ENCODE results near the gene SOCS3.
A peak's percentile ranks its signal among the peaks of the same experiment; 100 is the strongest.

SOCS3 gene

GRCh38 chr17:78357672-78358537, 2.0 kb downstream of the SOCS3 start:
- H3K36me3 Mint-ChIP-seq (ENCODE audit: low read depth) = peaks cover 46% of the 10 kb centered on the region
- intact Hi-C loops (cut with micrococcal nuclease) = no loop called here
- H3K4me3 Mint-ChIP-seq = peak overlapping the region; percentile 87
- peak overlapping the region; percentile 94 for H3K27ac Mint-ChIP-seq
- peaks cover 7% of the 10 kb centered on the region for H3K27me3 Mint-ChIP-seq
- H3K4me1 Mint-ChIP-seq (ENCODE audit: low read depth) = peaks cover 66% of the 10 kb centered on the region
- no peaks in the 10 kb centered on the region for H3K9me3 Mint-ChIP-seq

- peaks cover 3% of the 10 kb centered on the region for H3K27me3 Mint-ChIP-seq
- H3K36me3 Mint-ChIP-seq (ENCODE audit: low read depth) = peaks cover 46% of the 10 kb centered on the region
- H3K4me1 Mint-ChIP-seq (ENCODE audit: low read depth) = peaks cover 70% of the 10 kb centered on the region
- H3K9me3 Mint-ChIP-seq = no peaks in the 10 kb centered on the region
- intact Hi-C loops (cut with micrococcal nuclease) = no loop called here
- H3K4me3 Mint-ChIP-seq = peak overlapping the region; percentile 87
- H3K27ac Mint-ChIP-seq = peak overlapping the region; percentile 94
These were observed 2.7 kb downstream of the SOCS3 start for GRCh38 chr17:78357177-78357586.

GRCh38 chr17:78356101-78356713, 3.7 kb downstream of the SOCS3 start:
- peak overlapping the region; percentile 20 for H3K4me3 Mint-ChIP-seq
- peaks cover 80% of the 10 kb centered on the region for H3K4me1 Mint-ChIP-seq (ENCODE audit: low read depth)
- peaks cover 46% of the 10 kb centered on the region for H3K36me3 Mint-ChIP-seq (ENCODE audit: low read depth)
- H3K9me3 Mint-ChIP-seq = no peaks in the 10 kb centered on the region
- H3K27me3 Mint-ChIP-seq = peaks cover 3% of the 10 kb centered on the region
- intact Hi-C loops (cut with micrococcal nuclease) = no loop called here
- H3K27ac Mint-ChIP-seq = peak overlapping the region; percentile 94

GRCh38 chr17:78355701-78356100, 4.2 kb downstream of the SOCS3 start:
- intact Hi-C loops (cut with micrococcal nuclease) = loop anchor here (2.0 kb wide), 1 partner anchor 19 kb away; no protein-coding TSS in a partner anchor
- peak overlapping the region; percentile 94 for H3K27ac Mint-ChIP-seq
- H3K4me3 Mint-ChIP-seq = peak overlapping the region; percentile 20
- H3K27me3 Mint-ChIP-seq = no peaks in the 10 kb centered on the region
- peaks cover 81% of the 10 kb centered on the region for H3K4me1 Mint-ChIP-seq (ENCODE audit: low read depth)
- no peaks in the 10 kb centered on the region for H3K9me3 Mint-ChIP-seq
- peaks cover 46% of the 10 kb centered on the region for H3K36me3 Mint-ChIP-seq (ENCODE audit: low read depth)

GRCh38 chr17:78355045-78355641, 4.7 kb downstream of the SOCS3 start:
- H3K4me3 Mint-ChIP-seq = no peak overlapping the region
- H3K9me3 Mint-ChIP-seq = no peaks in the 10 kb centered on the region
- H3K4me1 Mint-ChIP-seq (ENCODE audit: low read depth) = peaks cover 84% of the 10 kb centered on the region
- intact Hi-C loops (cut with micrococcal nuclease) = loop anchor here (2.0 kb wide), 1 partner anchor 18 kb away; no protein-coding TSS in a partner anchor
- H3K27me3 Mint-ChIP-seq = no peaks in the 10 kb centered on the region
- peak overlapping the region; percentile 94 for H3K27ac Mint-ChIP-seq
- peaks cover 46% of the 10 kb centered on the region for H3K36me3 Mint-ChIP-seq (ENCODE audit: low read depth)

GRCh38 chr17:78353834-78354233, 6.0 kb downstream of the SOCS3 start:
- H3K27ac Mint-ChIP-seq = peak overlapping the region; percentile 94
- intact Hi-C loops (cut with micrococcal nuclease) = loop anchor here (2.0 kb wide), 1 partner anchor 17 kb away; no protein-coding TSS in a partner anchor
- H3K4me1 Mint-ChIP-seq (ENCODE audit: low read depth) = peaks cover 92% of the 10 kb centered on the region
- H3K4me3 Mint-ChIP-seq = peak overlapping the region; percentile 67
- H3K27me3 Mint-ChIP-seq = no peaks in the 10 kb centered on the region
- H3K36me3 Mint-ChIP-seq (ENCODE audit: low read depth) = peaks cover 37% of the 10 kb centered on the region
- no peaks in the 10 kb centered on the region for H3K9me3 Mint-ChIP-seq

GRCh38 chr17:78351449-78352006, 8.3 kb downstream of the SOCS3 start:
- intact Hi-C loops (cut with micrococcal nuclease) = no loop called here
- Mint-ChIP-seq H3K36me3 (ENCODE audit: low read depth) (peaks cover 14% of the 10 kb centered on the region), H3K4me3 (no peak overlapping the region), H3K27me3 (peaks cover 13% of the 10 kb centered on the region), H3K9me3 (no peaks in the 10 kb centered on the region), H3K27ac (peak overlapping the region; percentile 61), H3K4me1 (ENCODE audit: low read depth) (peaks cover 80% of the 10 kb centered on the region)

- H3K27me3 Mint-ChIP-seq = peaks cover 14% of the 10 kb centered on the region
These were observed 9.8 kb downstream of the SOCS3 start for GRCh38 chr17:78349891-78350642.

GRCh38 chr17:78348055-78348770, 11.7 kb downstream of the SOCS3 start:
- Mint-ChIP-seq H3K27me3 (peaks cover 15% of the 10 kb centered on the region), H3K4me3 (no peak overlapping the region), H3K9me3 (no peaks in the 10 kb centered on the region), H3K4me1 (ENCODE audit: low read depth) (peaks cover 63% of the 10 kb centered on the region), H3K36me3 (ENCODE audit: low read depth) (no peaks in the 10 kb centered on the region), H3K27ac (peak overlapping the region; percentile 23)
- intact Hi-C loops (cut with micrococcal nuclease) = no loop called here

More at GRCh38 chr17:78349891-78350642, 9.8 kb downstream of the SOCS3 start:
- no peak overlapping the region for H3K4me3 Mint-ChIP-seq
- H3K4me1 Mint-ChIP-seq (ENCODE audit: low read depth) = peaks cover 70% of the 10 kb centered on the region
- no peaks in the 10 kb centered on the region for H3K36me3 Mint-ChIP-seq (ENCODE audit: low read depth)
- no peaks in the 10 kb centered on the region for H3K9me3 Mint-ChIP-seq
- peak overlapping the region; percentile 79 for H3K27ac Mint-ChIP-seq
- intact Hi-C loops (cut with micrococcal nuclease) = no loop called here

- peaks cover 15% of the 10 kb centered on the region for H3K27me3 Mint-ChIP-seq
- no peak overlapping the region for H3K4me3 Mint-ChIP-seq
- no peaks in the 10 kb centered on the region for H3K9me3 Mint-ChIP-seq
- H3K27ac Mint-ChIP-seq = peak overlapping the region; percentile 23
- peaks cover 67% of the 10 kb centered on the region for H3K4me1 Mint-ChIP-seq (ENCODE audit: low read depth)
- intact Hi-C loops (cut with micrococcal nuclease) = no loop called here
- no peaks in the 10 kb centered on the region for H3K36me3 Mint-ChIP-seq (ENCODE audit: low read depth)
These were observed 12.4 kb downstream of the SOCS3 start for GRCh38 chr17:78347453-78347852.

- Mint-ChIP-seq H3K27ac (peak overlapping the region; percentile 23), H3K36me3 (ENCODE audit: low read depth) (no peaks in the 10 kb centered on the region), H3K4me1 (ENCODE audit: low read depth) (peaks cover 61% of the 10 kb centered on the region), H3K4me3 (no peak overlapping the region), H3K9me3 (no peaks in the 10 kb centered on the region), H3K27me3 (peaks cover 15% of the 10 kb centered on the region)
- intact Hi-C loops (cut with micrococcal nuclease) = no loop called here
These were observed 13.1 kb downstream of the SOCS3 start for GRCh38 chr17:78346605-78347250.

- no peak overlapping the region for H3K27ac Mint-ChIP-seq
These were observed 13.9 kb downstream of the SOCS3 start for GRCh38 chr17:78345791-78346494.

More at GRCh38 chr17:78345791-78346494, 13.9 kb downstream of the SOCS3 start:
- Mint-ChIP-seq H3K9me3 (no peaks in the 10 kb centered on the region), H3K4me3 (no peak overlapping the region), H3K27me3 (peaks cover 15% of the 10 kb centered on the region), H3K4me1 (ENCODE audit: low read depth) (peaks cover 58% of the 10 kb centered on the region), H3K36me3 (ENCODE audit: low read depth) (no peaks in the 10 kb centered on the region)
- intact Hi-C loops (cut with micrococcal nuclease) = no loop called here

Data from dendritic cell treated with granulocyte-macrophage colony-stimulating factor and Interleukin-4, amounts not matched to agents 40 ng/mL and 50 ng/mL, for 4 days (primary cell).